ENCODE results near the gene GRK3. TPM values are rescaled to one million over a fixed set of nuclear protein-coding genes. Genes with fewer than 3 reads are reported as not detected.
"Not testable (repeated sequence)": the region's sequence is repeated elsewhere in the genome, so short reads cannot be mapped to it uniquely, and the experiment has no call there.

Gene GRK3
- total RNA-seq, result 4.0 TPM
- long read RNA-seq, full-length matches to known transcripts, result 2 of 3 reads
- long read RNA-seq, partial matches to known transcripts, result 0 of 3 reads
- long read RNA-seq, other reads (novel, unspliced or antisense), result 1 of 3 reads

DNA sequence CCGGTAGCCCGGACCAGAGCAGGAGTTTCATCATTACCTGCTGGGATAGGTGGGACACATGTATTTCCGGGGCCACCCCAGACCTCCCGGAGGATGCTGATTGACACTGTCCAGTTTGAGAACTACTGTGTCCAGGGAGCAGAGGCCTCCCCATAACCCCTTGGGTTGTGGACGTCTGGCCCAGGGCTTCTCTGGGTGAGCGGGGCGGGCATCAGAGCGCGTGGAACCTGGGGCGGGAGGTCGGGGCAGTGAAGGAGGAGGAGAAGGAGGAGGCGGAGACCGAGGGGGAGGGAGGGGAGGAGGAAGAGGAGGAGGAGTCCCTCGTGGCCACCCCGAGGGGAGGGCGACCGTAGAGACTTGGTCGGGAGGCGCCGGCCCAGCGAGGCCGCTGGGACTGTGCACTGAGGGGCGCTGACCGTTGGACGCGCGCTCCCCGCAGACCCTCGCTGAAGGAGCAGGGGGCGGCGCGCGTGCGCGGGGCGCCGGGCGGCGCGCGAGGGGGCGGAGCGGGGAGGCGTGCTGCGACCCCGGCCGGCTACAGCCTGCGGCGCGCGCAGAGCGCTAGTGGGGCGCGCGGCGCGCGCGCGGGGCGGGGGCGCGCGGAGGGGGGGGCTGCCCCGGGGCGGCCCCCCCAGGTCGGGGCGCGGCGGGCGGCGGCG, at the start of gene GRK3:
TSS of gene GRK3 (plus strand) at position 356 of the 659 bp plus-strand sequence. CDS start 366 bp downstream, outside the sequence.
- peak; percentile 87 for DNase-seq (ENCODE audit: missing footprints)
- intact Hi-C loops (cut with DNase I), result loop anchor here (5.0 kb wide), 1 partner anchor 138 kb away; no protein-coding TSS in a partner anchor
- ATAC-seq, result peak; percentile 80

DNA sequence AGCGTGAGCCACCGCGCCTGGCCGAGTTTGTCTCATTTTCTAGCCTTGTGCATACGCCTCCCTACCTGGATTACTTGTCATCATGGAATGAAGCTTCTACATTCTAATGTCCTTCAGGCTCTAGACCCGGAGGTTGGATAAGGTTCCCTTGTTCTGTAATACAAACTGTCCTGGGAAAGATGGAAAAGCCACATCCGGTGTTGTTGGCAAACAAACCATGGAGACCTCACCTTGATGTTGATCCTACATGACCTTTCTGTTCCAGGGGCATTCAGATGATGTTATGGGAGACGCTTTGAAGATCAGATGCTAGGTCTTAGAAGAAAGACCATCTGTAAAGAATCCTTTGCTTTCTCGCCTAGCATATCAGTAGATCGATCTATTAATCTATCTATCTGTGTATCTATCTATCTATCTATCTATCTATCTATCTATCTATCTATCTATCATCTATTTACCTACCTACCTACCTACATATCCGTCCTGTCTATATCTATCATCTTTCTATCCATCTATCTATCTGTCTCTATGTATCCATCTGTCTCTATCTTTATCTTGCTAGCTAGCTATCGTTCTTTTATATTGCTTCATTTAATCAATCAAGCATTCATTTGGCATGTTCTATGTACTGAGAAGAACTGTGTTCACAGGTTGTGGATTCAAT, 46.3 kb upstream of the GRK3 start:
- ATAC-seq (no peak), DNase-seq (ENCODE audit: missing footprints) (no peak)
- intact Hi-C loops (cut with DNase I), result no loop called here

- ATAC-seq (no peak), DNase-seq (ENCODE audit: missing footprints) (no peak)
- intact Hi-C loops (cut with DNase I), result no loop called here
Measured at GRCh38 chr22:25525376-25525775, 39.1 kb upstream of the GRK3 start.

DNA sequence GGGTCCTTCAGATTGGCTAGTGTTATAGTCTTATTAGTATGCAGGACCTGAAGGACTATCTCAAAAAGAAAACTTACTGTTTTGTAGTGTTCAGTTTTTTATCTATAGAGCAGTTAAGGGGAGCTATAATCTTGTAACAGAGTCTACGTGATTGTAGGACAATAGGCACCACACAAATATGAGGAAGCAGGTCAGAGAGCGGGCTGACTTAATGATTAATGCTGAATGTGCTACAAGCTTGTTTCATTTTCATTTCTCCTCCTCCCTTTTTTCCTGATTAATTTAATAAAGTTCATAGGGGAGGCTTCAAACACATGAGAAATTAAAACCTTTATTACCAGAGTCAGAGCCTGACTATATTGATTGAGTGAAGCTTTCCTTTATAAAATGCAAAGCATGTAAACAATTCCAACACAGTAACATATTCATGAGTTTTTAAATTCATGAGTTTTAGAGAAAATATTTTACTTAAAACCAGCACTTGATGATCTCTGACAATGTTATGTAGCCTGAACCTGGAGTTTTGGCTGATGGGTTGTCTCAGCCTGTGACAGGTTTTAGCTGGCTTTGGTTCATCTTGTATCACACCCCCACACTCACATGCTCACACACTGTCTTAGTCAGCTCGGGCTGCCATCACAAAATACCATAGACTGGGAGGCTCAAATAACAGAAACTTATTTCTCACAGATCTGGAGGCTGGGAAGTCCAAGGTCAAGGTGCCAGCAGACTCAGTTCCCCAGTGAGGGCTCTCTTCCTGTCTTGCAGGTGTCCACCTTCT, 38.5 kb upstream of the GRK3 start:
- ATAC-seq; intact Hi-C loops (cut with DNase I); DNase-seq (ENCODE audit: missing footprints): not testable (repeated sequence)

DNA sequence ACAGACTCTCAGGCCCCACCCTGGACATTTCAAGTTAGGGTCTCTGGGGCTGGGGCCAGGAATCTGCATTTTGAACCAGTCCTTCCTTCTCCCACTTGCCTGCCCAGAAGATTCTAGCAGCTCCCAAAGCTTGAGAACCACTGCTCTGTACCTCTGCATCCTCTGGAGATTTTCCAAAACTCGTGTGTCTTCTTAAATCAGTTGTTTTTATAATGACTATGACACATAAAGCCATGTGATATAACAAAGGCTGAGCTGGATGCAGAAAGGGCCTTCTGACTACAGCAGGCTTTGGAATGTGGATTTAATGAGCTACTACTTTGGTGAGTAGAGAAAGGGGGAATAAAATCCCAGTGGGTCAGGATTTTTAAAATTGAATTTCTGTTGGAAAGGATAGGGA, 37.5 kb upstream of the GRK3 start:
- DNase-seq (ENCODE audit: missing footprints); ATAC-seq; intact Hi-C loops (cut with DNase I): not testable (repeated sequence)

GRCh38 chr22:25528068-25528467, 36.4 kb upstream of the GRK3 start:
- intact Hi-C loops (cut with DNase I), result not testable (repeated sequence)

DNA sequence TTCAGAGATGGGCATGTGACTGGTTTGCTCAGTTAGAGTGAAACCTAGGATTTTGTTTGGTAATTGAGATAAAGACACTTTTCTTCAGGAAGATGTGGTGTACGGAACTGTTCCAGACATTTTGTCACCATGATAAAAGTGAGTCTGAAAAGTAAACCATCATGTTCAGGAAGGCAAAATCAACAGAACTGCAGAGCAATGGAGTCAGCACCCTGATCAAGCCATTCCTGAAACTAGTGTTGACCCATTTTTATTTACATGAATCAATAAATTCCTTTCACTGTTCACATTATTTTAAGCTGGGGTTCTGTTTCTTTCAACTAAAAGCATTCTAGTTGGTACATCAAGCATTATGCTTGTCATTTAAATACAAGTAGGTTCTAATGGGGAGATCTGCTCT, 35.4 kb upstream of the GRK3 start:
- DNase-seq (ENCODE audit: missing footprints); ATAC-seq; intact Hi-C loops (cut with DNase I): not testable (repeated sequence)

More at GRCh38 chr22:25528068-25528467, 36.4 kb upstream of the GRK3 start:
- not testable (repeated sequence) for ATAC-seq; DNase-seq (ENCODE audit: missing footprints)

DNA sequence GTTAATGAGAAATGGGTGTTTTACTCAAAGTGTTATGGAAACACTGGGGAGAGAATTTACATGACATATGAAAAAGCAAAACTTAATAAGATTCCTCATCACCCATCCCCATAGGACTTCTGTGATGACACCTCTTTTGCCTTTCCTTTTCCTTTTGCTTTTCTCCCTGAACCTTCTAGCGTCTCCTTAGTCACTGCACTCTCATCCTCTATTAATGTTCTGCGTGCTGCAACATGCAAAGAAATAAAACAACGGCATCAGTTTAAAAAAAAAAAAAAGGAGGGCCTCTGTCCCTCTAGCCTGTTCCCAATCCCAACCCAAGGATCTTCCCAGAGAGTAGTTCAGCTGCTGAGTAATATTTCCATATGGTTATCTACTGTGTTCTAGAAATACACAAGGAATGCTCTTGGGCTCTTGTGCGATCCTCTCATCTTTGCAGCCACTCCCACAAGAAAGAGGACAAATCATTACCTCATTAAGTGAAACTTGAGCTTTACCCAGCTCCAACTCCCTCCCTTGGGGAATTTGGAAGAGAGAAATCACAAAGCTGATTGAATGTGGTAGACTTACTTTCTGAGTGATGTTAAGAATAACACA, 34.8 kb upstream of the GRK3 start:
- intact Hi-C loops (cut with DNase I); ATAC-seq; DNase-seq (ENCODE audit: missing footprints): not testable (repeated sequence)

DNA sequence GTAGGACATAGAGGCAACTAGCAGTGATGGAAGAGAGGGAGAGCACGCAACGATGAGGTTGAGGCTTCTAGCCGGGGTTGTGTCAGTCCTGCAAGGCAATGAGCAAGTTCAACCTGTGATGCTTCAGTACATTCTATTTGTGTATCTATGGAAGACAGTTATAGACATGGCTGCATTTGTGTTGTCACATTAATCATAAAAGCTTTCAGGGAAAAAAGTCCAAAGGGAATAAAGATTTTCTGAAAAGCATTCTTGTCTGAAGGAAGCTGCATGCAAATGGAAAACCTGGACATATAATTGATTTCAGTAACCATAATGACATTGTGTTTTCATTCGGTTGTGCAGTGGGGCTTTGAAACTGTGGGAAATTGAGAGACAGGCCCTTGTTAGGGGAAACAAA, 32.8 kb upstream of the GRK3 start:
- ATAC-seq; intact Hi-C loops (cut with DNase I): not testable (repeated sequence)

DNA sequence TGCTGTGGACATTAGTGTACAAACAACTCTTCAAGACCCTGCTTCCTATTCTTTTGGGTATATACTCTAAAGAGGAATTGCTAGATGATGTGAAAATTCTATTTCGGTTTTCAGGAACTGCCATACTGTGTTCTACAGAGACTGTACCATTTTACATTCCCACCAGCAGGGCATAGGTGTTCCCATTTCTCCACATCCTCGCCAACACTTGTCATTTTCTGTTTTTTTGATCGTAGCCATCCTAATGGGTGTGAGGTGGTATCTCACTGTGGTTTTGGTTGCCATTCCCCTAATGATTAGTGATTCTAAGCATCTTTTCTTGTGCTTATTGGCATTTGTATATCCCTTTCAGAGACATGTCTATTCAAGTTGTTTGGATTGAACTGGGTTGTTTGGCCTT, 29.8 kb upstream of the GRK3 start:
- intact Hi-C loops (cut with DNase I), result no loop called here

More for the DNA sequence above, 32.8 kb upstream of the GRK3 start:
- DNase-seq (ENCODE audit: missing footprints), result not testable (repeated sequence)

DNA sequence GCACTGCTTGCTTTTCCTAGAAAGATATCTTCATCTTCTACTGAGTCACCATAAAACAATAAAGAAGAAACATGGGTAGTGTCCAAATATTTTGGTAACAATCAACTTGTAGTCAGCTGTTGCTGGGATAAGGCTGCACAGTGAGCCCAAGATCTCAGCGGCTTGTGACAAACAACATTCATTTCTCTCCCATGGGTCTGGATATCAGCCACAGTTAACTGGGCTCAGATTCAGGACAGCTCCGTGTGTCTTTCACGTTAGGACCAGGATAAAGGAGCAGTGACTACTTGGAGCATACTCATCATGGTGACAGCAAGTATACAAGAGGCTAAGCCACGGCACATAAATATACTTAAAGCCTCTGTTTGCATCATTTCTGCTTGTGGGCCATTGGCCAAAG, 27.9 kb upstream of the GRK3 start:
- ATAC-seq (peak; percentile 90), DNase-seq (ENCODE audit: missing footprints) (no peak)
- intact Hi-C loops (cut with DNase I), result no loop called here

More for the DNA sequence above, 29.8 kb upstream of the GRK3 start:
- ATAC-seq, result no peak
- no peak for DNase-seq (ENCODE audit: missing footprints)

DNA sequence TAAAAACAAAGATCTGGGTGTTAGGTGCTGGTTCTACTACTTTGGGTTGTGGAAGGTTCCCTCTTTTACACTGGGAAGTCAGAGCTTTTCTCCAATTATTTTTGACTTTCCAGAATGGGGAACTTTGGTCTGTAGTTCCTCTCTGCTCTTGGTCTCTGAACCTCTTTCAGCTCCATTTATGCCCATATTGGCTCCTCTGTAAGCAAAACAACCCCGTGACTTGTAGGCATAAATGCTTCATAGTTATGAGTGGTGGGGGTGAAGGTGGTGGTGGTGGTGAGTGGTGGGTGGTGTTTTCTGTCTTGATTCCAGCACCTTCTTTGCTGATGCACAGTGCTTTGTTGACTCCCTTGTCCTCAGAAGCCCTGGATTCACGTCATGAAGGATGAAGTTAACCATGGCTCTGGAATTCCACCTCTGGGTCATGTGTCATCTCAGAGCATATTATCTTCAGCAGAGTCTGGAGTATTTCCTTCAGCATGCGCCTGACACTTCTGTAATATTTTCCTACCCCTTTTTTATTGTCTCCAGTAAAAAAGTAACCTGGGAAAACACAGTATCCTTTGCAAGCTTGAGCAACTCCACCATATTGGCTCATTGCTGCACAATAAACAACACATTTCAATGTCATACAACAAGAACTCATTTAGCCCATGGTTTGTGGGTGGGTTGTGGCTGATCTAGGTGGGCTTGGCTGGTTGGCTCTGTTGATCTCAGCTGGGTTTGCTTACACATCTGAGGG, 24.1 kb upstream of the GRK3 start:
- ATAC-seq, result no peak
- intact Hi-C loops (cut with DNase I), result no loop called here
- no peak for DNase-seq (ENCODE audit: missing footprints)

GRCh38 chr22:25540908-25541660, 23.4 kb upstream of the GRK3 start:
- ATAC-seq (no peak), DNase-seq (ENCODE audit: missing footprints) (no peak)
- intact Hi-C loops (cut with DNase I), result no loop called here

GRCh38 chr22:25542191-25542590, 22.3 kb upstream of the GRK3 start:
- no peak for ATAC-seq
- DNase-seq (ENCODE audit: missing footprints), result no peak
- intact Hi-C loops (cut with DNase I), result no loop called here

DNA sequence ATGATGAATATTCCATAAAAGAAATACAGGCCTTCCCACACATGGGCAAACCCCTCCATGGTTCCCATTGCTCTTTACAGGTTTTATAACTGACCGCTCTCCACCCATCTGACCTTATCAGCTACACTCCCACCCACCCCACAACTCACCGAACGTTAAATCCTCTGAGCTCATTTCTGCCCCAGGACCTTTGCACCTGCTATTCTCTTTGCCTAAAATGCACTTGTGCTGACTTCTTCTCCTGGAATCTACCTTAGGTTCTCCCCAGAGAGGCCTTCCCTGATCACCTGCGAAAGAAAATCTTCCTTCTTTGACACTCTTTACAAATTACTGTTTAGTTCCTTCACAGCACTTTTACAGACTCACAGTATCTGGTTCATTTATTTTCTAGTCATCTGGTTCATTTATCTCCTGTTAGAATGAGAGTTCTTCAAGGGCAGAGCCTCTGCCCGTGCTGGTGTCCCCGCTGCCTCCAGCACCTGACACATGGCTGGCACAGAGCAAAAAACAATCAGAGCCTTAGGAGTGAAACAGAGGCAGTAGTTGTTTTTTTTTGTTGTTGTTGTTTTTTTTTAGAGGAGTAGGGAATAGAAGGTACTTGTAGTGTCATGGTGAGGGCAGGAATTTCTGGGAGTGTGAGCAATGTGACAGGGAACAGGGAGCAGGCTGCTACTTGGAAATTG, 21.6 kb upstream of the GRK3 start:
- intact Hi-C loops (cut with DNase I), result no loop called here
- no peak for ATAC-seq
- no peak for DNase-seq (ENCODE audit: missing footprints)

- intact Hi-C loops (cut with DNase I), result no loop called here
- DNase-seq (ENCODE audit: missing footprints) (no peak), ATAC-seq (no peak)
Measured at GRCh38 chr22:25545146-25545545, 19.3 kb upstream of the GRK3 start.

DNA sequence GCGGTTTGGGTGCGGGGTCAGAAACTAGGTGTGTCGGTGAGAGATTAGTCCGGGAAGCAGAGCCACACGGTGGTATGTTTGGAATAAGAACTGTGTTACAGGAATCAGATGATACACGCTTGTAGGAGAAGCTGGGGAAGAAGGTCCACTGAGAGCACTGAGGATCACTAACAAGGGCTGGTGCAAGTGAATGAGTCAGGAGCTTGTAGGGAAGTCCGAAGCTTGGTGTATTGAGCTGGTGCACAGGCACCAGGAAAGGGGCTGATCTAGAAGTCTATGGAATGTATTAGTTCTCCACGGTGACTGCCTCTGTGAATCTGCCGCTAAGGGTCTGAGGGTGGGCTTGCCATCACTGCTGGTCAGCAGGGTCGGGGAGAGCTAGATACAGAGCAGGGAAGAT, 18.8 kb upstream of the GRK3 start:
- DNase-seq (ENCODE audit: missing footprints), result no peak
- ATAC-seq, result no peak
- intact Hi-C loops (cut with DNase I), result no loop called here

Measured in Right ventricle myocardium inferior (tissue), 1 donor.